Cardiac muscle cell (in vitro differentiated cells and primary cell): ENCODE results near the gene P4HTM. TPM values are rescaled to one million over a fixed set of nuclear protein-coding genes. Genes with fewer than 3 reads are reported as not detected.

Experiments
- DNase-seq, 2 donors: peaks; one replicate each; pipeline versions ENCODE4 v3.0.0 to v3.0.0-alpha.2; 2010 to 2017; ENCODE audit warnings: low read depth in 1 of 2, low spot score in 1 of 2
- H3K27ac ChIP-seq: fragments of 200-600 bp; sonication (generic); 2 replicates; pipeline ENCODE4 v1.5.1; 2016
- H3K27me3 ChIP-seq: fragments of 200-600 bp; sonication (generic); 2 replicates; pipeline ENCODE4 v1.6.0; 2016; ENCODE audit warnings: control low read depth
- H3K36me3 ChIP-seq: fragments of 200-600 bp; sonication (generic); 2 replicates; pipeline ENCODE4 v1.5.1; 2016; ENCODE audit warnings: control low read depth
- H3K4me1 ChIP-seq: fragments of 200-600 bp; sonication (generic); 2 replicates; pipeline ENCODE4 v1.8.1; 2017; ENCODE audit warnings: low read depth, mild to moderate bottlenecking, mixed run types
- H3K4me3 ChIP-seq: fragments of 200-600 bp; sonication (generic); 2 replicates; pipeline ENCODE4 v1.5.1; 2016; ENCODE audit warnings: mild to moderate bottlenecking
- H3K9me3 ChIP-seq: fragments of 200-600 bp; sonication (generic); 2 replicates; pipeline ENCODE4 v1.5.1; 2017; ENCODE audit warnings: low read depth, mild to moderate bottlenecking, control low read depth
- CTCF ChIP-seq: IDR thresholded peaks from 2 replicates; pipeline ENCODE4 v1.5.1; 2012; ENCODE audit warnings: low read depth, mild to moderate bottlenecking, low read length
- polyA plus RNA-seq: library from polyadenylated mRNA; unstranded; fragments of >200 nt; fragmentation: Nextera tagmentation; extraction: Ambion mirVana; gene quantifications from 2 replicates; pipeline ENCODE4 v1.2.1, GENCODE V29; 2016
- total RNA-seq: library from RNA; depleted of rRNA; stranded (reverse); fragments of >200 nt; gene quantifications from 2 replicates; pipeline ENCODE4 v1.2.3, GENCODE V29; 2016

The P4HTM gene
- total and polyA plus RNA-seq, 2 experiments from 2014 or later: 60.4 to 76.5 TPM

DNA sequence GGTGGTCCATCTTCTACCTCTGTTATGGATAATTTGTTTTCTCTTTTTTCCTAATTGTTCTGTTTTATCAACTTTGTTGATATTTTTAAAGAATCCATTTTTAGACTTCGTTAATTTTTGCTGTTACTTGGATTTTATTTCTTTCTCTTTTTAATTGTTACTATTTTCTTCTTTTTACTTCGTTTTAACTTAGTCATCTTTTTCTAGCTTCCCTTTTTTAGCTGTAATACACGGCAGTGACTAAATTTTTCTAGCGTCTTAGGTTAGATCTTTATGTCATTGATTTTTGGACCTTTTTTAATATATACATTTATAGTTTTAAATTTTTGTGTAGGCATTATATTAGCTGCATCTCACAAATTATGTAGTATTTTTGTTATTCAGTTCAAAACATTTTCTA lies 38.3 kb upstream of the P4HTM start:
- H3K27ac ChIP-seq: no peak overlapping the region

DNA sequence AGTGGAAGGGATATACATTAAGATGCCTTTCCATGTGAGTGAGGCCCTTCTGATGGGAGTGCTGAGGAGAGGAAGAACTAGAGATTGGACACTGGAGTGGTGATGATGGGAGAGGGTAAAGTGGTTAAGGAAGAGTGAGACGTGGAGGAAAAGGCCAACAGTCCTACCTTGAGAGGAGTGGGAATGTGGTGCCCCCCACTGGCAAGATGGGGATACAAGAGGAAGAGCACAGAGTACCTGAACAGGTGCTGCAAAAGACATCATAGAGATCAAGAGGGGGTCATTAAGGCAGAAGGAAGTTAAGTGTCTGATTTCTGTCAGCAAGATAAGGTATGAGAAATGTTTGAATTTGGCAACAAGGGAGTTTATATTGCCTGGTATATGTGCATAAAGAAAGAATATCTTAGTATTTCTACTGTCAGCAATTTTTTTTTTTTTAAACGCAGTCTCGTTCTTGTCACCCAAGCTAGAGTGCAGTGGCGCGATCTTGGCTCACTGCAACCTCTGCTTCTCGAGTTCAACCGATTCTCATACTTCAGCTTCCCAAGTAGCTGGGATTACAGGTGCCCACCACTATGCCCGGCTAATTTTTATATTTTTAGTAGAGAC lies 37.4 kb upstream of the P4HTM start:
- Histone ChIP-seq H3K9me3 (no peaks in the 10 kb centered on the region), H3K4me3 (no peak overlapping the region), H3K36me3 (peaks cover 3% of the 10 kb centered on the region), H3K4me1 (peaks cover 4% of the 10 kb centered on the region), H3K27me3 (no peaks in the 10 kb centered on the region), H3K27ac (no peak overlapping the region)
- peak; percentile 33 to 57 for DNase-seq
- TF ChIP-seq CTCF: peak; percentile 43

More for the DNA sequence above, 38.3 kb upstream of the P4HTM start:
- Histone ChIP-seq H3K27me3 (no peaks in the 10 kb centered on the region), H3K4me1 (peaks cover 4% of the 10 kb centered on the region), H3K9me3 (no peaks in the 10 kb centered on the region), H3K36me3 (peaks cover 3% of the 10 kb centered on the region), H3K4me3 (no peak overlapping the region)
- DNase-seq: no peak
- TF ChIP-seq CTCF: no peak

- no peak for DNase-seq
- Histone ChIP-seq H3K4me1 (no peaks in the 10 kb centered on the region), H3K27me3 (no peaks in the 10 kb centered on the region), H3K36me3 (peaks cover 10% of the 10 kb centered on the region), H3K4me3 (no peak overlapping the region), H3K9me3 (no peaks in the 10 kb centered on the region), H3K27ac (peak overlapping the region; percentile 54)
- no peak for TF ChIP-seq CTCF
These were observed 32.9 kb upstream of the P4HTM start for GRCh38 chr3:48957006-48957705.

DNA sequence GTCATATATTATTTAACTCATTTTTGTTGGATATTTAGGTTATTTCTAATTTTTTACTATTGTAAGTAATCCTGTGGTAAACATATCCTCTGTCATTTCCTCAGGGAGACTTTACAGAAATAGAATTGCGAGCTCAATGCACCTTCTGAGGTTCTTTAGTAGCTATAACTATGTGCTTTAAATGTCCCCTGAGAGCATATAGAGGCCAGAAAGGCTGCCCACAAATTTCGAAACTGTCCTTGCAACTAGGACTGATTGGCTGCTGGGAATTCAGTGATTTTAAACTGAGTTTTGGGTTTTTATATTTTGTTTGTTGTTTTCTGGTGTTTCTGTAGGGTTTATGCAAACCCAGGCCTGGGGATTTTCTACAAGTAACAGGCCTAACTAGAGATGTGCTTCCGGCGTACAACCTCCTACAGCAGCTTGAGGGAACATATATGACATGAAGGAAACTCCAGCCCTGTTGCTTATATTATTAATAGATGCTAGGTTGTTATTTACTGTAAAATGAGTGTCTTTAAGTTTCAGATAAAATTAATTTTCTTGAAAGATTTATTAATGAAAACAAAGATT lies 29.1 kb upstream of the P4HTM start:
- H3K27ac ChIP-seq: peak overlapping the region; percentile 48
- no peaks in the 10 kb centered on the region for H3K9me3 ChIP-seq
- no peaks in the 10 kb centered on the region for H3K27me3 ChIP-seq
- DNase-seq: peak in 1 of 2 donors; percentile 64
- no peak overlapping the region for H3K4me3 ChIP-seq
- peaks cover 20% of the 10 kb centered on the region for H3K36me3 ChIP-seq
- no peak for TF ChIP-seq CTCF
- H3K4me1 ChIP-seq: no peaks in the 10 kb centered on the region

GRCh38 chr3:48962340-48962739 lies 27.7 kb upstream of the P4HTM start:
- H3K36me3 ChIP-seq: peaks cover 28% of the 10 kb centered on the region

More at GRCh38 chr3:48962340-48962739, 27.7 kb upstream of the P4HTM start:
- Histone ChIP-seq H3K4me3 (no peak overlapping the region), H3K27ac (no peak overlapping the region), H3K4me1 (no peaks in the 10 kb centered on the region), H3K27me3 (no peaks in the 10 kb centered on the region), H3K9me3 (no peaks in the 10 kb centered on the region)
- no peak for DNase-seq
- no peak for TF ChIP-seq CTCF
